A549 (cell line): ENCODE results near the gene TTI1.

Experiments used
- BHLHE40 ChIP-seq: IDR thresholded peaks from 2 replicates; pipeline ENCODE4 v1.6.1; 2012; ENCODE audit warnings: low read depth, low read length, inconsistent platforms
- CHD2 ChIP-seq: fragments of 150-350 bp; IDR thresholded peaks from 2 replicates; pipeline ENCODE4 v1.6.1; 2014; ENCODE audit warnings: low read length; ENCODE audit not compliant: partially characterized antibody
- EP300 ChIP-seq, 2 experiments: fragments of >200 bp; sonication (Bioruptor Twin); formaldehyde crosslinking; IDR thresholded peaks; 2 replicates in 1 of 2; 3 replicates in 1 of 2; pipeline ENCODE4 v1.6.1; 2016 to 2017
- ESRRA ChIP-seq: fragments of 150-350 bp; IDR thresholded peaks from 2 replicates; pipeline ENCODE4 v1.6.1; 2014; ENCODE audit warnings: mild to moderate bottlenecking, low read length, borderline replicate concordance
- KDM1A ChIP-seq: fragments of 200-600 bp; sonication (generic); IDR thresholded peaks from 2 replicates; pipeline ENCODE4 v1.6.1; 2016; ENCODE audit warnings: low read depth, mild to moderate bottlenecking
- PHF8 ChIP-seq: fragments of 200-600 bp; sonication (generic); IDR thresholded peaks from 2 replicates; pipeline ENCODE4 v1.6.1; 2016; ENCODE audit warnings: low read depth, mild to moderate bottlenecking, antibody characterized with exemption, moderate library complexity, borderline replicate concordance
- POLR2A ChIP-seq: IDR thresholded peaks from 2 replicates; pipeline ENCODE4 v1.6.1; 2012; ENCODE audit warnings: mild to moderate bottlenecking, low read length
- SMC3 ChIP-seq: fragments of >200 bp; sonication (Bioruptor Twin); formaldehyde crosslinking; IDR thresholded peaks from 3 replicates; pipeline ENCODE4 v1.6.1; 2018; ENCODE audit warnings: inconsistent platforms
- TF ChIP-seq, protein P1 (sequence below): IDR thresholded peaks from 2 replicates; pipeline ENCODE4 v1.6.1; 2012
- TF ChIP-seq, protein P2 (sequence below): fragments of 200-600 bp; sonication (generic); IDR thresholded peaks from 2 replicates; pipeline ENCODE4 v1.6.1; 2016; ENCODE audit warnings: antibody characterized with exemption, mild to moderate bottlenecking, moderate library complexity
- TF ChIP-seq, protein P3 (sequence below): fragments of >200 bp; sonication (Bioruptor Twin); formaldehyde crosslinking; IDR thresholded peaks from 3 replicates; pipeline ENCODE4 v1.5.1; 2016

DNA sequence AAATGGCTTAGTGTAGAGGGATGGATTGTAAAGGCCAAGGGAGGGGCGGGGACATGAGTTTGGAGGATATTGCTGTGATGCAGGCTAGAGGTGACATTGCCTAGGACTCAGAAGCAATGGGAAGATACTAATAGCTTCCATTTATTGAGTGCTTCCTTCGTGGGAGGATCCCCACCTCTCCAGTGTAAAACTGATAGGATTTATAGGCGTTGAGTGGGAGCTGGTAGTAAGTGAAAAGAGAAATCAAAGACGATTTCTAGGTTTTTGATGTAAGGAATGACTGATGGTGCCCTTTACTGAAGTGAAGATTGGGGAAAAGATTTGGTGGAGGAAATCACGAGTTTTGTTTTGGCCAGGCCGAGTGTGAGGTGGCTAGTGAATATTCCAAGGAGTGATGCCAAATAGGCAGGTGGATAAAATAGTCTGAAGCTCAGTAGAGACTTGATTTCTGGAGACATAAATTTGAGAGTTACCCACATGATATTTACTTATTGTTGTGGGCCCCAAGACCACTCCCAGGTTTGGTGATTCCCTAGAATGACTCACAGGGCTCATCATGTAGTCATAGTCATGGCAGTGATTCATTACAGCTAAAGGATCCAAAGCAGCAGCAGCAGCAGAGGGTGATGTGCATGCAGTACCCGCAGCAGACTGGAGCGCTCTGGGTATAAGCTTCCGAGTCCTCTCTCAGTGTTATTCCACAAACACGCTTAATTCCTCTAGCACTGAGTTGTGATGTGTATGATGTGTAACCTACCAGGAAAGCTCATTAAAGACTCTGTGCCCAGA lies 10.4 kb upstream of the TTI1 start:
- TF ChIP-seq POLR2A (no peak), ESRRA (no peak), PHF8 (no peak), KDM1A (no peak), EP300 (IDR thresholded peaks at IDR 0.05) (no peak), CHD2 (no peak), SMC3 (no peak), BHLHE40 (no peak)
- TF ChIP-seq, protein P1, sequence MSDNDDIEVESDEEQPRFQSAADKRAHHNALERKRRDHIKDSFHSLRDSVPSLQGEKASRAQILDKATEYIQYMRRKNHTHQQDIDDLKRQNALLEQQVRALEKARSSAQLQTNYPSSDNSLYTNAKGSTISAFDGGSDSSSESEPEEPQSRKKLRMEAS: no peak
- TF ChIP-seq, protein P2, sequence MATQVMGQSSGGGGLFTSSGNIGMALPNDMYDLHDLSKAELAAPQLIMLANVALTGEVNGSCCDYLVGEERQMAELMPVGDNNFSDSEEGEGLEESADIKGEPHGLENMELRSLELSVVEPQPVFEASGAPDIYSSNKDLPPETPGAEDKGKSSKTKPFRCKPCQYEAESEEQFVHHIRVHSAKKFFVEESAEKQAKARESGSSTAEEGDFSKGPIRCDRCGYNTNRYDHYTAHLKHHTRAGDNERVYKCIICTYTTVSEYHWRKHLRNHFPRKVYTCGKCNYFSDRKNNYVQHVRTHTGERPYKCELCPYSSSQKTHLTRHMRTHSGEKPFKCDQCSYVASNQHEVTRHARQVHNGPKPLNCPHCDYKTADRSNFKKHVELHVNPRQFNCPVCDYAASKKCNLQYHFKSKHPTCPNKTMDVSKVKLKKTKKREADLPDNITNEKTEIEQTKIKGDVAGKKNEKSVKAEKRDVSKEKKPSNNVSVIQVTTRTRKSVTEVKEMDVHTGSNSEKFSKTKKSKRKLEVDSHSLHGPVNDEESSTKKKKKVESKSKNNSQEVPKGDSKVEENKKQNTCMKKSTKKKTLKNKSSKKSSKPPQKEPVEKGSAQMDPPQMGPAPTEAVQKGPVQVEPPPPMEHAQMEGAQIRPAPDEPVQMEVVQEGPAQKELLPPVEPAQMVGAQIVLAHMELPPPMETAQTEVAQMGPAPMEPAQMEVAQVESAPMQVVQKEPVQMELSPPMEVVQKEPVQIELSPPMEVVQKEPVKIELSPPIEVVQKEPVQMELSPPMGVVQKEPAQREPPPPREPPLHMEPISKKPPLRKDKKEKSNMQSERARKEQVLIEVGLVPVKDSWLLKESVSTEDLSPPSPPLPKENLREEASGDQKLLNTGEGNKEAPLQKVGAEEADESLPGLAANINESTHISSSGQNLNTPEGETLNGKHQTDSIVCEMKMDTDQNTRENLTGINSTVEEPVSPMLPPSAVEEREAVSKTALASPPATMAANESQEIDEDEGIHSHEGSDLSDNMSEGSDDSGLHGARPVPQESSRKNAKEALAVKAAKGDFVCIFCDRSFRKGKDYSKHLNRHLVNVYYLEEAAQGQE: no peak
- TF ChIP-seq, protein P3, sequence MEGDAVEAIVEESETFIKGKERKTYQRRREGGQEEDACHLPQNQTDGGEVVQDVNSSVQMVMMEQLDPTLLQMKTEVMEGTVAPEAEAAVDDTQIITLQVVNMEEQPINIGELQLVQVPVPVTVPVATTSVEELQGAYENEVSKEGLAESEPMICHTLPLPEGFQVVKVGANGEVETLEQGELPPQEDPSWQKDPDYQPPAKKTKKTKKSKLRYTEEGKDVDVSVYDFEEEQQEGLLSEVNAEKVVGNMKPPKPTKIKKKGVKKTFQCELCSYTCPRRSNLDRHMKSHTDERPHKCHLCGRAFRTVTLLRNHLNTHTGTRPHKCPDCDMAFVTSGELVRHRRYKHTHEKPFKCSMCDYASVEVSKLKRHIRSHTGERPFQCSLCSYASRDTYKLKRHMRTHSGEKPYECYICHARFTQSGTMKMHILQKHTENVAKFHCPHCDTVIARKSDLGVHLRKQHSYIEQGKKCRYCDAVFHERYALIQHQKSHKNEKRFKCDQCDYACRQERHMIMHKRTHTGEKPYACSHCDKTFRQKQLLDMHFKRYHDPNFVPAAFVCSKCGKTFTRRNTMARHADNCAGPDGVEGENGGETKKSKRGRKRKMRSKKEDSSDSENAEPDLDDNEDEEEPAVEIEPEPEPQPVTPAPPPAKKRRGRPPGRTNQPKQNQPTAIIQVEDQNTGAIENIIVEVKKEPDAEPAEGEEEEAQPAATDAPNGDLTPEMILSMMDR: no peak
